Activated naive CD8-positive, alpha-beta T cell treated with anti-CD3 and anti-CD28 coated beads, Interleukin-2, amount 50 U/mL, for 16 hours (primary cell): ENCODE data around the gene DOCK11.
A peak's percentile ranks its signal among the peaks of the same experiment; 100 is the strongest.
"Not testable (repeated sequence)": the region's sequence is repeated elsewhere in the genome, so short reads cannot be mapped to it uniquely, and the experiment has no call there.

Source experiments
- DNase-seq: peaks from one replicate; pipeline ENCODE4 v3.0.0-alpha.2; 2020; ENCODE audit warnings: low read depth, low spot score

DOCK11 gene

GRCh38 chrX:118570209-118570608, 74.6 kb downstream of the DOCK11 start:
- DNase-seq = no peak

DNA sequence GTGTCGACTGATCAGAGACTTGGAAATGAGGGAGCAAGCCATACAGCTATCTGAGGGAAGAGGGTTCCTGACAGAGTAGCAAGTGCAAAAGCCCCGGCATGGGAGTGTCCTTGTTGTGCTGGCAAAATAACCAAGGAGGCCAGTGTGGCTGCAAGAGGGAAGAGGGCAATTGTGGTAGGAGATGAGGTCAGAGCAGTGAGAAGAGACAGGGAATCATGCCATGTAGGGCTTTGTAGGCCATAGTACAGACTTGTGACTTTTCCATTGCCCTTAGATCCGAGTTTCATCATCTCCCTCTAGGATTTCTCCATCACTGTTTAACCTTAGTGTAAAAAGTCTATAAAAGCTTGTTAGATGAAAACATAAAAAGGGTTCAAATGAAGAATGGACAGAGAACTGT, 76.2 kb downstream of the DOCK11 start:
- no peak for DNase-seq

DNA sequence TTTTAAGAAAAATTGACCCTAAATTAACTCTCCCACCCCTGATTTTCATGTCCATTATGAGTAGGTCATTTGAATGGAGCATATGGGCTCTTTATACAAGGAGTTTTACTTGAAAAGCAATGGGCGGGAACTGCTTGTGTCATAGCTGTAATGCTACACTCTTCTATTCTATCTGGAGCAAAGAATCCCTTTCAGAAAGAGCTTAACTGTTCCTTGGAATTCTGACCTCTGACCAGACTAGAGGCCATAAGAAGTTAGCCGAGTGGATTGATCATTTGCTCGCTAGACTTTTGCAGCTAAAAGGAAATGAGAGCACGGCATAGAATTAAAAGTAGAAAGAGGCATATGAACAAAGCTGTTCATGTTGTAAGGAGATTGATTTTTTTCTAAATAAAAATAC, 79.1 kb downstream of the DOCK11 start:
- DNase-seq = no peak

DNA sequence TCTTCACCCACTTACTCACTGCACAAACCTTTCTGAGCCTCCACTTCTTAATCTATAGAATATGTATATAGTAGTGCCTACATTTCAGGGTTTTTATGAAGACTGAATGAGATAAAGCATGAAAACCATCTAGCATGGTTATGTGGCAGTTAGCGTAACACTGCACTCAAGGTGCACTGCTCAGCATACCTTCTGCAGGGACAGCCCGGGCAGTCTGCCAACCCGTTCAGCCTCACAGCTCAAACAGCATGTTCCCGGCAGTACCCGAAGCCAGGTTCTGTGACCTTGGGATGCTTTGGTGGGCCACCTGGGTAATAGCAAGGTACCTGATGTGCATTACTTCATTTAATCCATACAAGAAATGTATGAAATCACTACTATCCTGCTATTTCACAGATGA, 81.4 kb downstream of the DOCK11 start:
- DNase-seq = no peak

- no peak for DNase-seq
These were observed 83.8 kb downstream of the DOCK11 start for GRCh38 chrX:118579417-118579816.

DNA sequence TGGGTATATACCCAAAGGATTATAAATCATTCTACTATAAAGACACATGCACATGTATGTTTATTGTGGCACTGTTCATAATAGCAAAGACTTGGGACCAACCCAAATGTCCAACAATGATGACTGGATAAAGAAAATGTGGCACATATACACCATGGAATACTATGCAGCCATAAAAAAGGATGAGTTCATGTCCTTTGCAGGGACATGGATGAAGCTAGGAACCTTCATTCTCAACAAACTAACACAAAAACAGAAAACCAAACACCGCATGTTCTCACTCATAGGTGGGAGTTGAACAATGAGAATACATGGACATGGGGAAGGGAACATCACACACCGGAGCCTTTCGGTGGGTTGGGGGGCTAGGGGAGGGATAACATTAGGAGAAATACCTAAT, 87.3 kb downstream of the DOCK11 start:
- not testable (repeated sequence) for DNase-seq

DNA sequence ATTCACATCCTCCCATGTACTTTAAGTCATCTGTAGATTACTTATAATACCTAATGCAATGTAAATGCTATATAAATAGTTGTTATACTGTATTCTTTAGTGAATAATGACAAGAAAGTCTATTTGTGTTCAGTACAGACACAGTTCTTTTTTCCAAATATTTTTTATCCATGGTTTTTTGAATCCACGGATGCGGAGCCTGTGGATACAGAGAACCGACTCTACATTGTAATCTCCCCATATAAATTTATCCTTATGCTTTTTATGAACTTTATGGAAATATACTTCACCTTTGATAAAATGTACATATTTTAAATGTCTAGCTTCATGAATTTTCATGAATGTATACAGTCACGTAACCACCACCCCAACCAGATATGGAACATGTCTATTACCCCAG, 88.2 kb downstream of the DOCK11 start:
- DNase-seq = no peak

DNA sequence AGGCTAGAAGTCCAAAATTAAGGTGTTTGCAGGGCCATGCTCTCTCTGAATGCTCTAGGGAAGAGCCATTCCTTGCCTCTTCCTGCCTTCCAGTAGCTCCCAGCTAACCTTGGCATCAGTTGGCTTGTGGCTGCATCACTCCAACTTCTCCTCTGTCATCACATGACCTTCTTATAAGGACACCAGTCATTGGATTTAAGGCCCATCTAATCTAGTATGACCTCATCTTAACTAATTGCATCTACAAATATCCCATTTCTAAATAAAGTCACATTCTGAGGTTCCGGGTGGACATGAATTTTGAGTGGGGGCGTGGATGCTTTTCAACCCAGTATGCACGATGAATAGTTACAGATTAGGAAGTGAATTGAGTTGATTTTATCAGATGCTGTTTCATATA, 89.7 kb downstream of the DOCK11 start:
- no peak for DNase-seq

DNA sequence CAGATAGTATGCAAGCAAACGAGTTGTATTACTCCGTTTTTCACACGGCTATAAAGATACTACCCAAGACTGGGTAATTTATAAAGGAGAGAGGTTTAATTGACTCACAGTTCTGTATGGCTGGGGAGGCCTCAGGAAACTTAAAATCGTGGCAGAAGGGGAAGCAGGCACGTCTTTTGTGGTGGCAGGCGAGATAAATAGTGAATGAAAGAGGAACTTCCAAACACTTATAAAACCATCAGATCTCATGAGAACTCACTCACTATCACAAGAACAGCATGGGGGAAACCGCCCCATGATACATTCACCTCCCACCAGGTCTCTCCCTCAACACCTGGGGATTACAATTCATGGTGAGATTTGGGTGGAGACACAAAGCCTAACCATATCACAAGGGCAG, 90.6 kb downstream of the DOCK11 start:
- DNase-seq = not testable (repeated sequence)

GRCh38 chrX:118588715-118589114, 93.1 kb downstream of the DOCK11 start:
- no peak for DNase-seq

DNA sequence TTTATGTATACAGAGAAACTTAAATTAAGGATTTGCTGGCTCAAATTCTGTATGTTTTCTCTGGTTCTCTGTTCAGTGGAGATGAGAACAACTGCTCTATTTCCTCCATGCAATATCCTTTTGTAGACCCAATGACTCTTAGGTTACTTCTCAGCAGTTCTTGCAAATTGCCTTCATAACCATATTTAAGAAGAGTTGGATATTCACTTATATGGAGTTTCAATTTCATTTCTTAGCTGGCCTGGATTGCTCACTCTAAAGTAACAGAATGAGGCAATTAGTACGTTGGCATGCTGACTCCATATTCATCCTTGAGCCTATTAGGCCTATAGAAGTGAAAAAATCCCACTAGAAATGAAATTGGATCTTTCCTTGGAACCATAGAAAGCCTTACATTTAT, 93.6 kb downstream of the DOCK11 start:
- no peak for DNase-seq

GRCh38 chrX:118593407-118593806, 97.8 kb downstream of the DOCK11 start:
- DNase-seq = no peak

DNA sequence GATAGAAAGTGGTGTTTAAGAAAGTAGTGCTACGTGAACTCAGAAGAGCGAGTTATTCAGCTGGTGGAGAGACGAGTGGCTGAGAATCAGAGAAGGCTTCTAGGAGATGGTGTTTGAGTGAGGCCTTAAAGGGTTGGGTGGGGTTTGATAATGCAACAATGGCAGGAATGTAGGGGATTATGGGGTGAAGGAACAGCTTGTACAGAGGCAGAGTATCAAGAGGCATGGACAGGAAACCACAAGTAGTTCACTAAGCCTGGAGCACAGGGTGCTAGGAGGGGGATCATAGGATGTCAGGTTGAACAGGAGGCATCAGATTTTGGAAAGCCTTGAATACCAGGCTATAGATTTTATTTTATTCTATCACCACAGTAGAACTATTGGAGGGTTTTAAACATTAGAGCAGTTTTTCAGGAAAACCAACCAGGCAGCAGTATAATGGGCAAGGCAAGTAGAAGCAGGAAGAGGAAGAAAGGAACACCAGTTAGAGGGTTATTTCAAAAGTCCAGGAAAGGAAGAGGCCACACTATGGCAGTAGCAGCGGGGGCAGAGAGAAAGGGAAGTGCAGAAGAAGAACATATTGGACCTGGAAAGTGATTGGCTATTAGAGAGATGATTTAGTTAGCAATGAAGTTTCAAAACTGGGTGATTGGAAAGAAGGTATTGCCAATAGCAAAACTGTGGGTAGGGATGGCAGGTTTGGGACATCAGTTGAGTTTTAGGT, 99.2 kb downstream of the DOCK11 start:
- DNase-seq = no peak

GRCh38 chrX:118595501-118596042, 100.0 kb downstream of the DOCK11 start:
- no peak for DNase-seq

- no peak for DNase-seq
These were observed 100.8 kb downstream of the DOCK11 start for GRCh38 chrX:118596390-118596789.

- DNase-seq = peak; percentile 0
These were observed 108.4 kb downstream of the DOCK11 start for GRCh38 chrX:118603981-118604380.

DNA sequence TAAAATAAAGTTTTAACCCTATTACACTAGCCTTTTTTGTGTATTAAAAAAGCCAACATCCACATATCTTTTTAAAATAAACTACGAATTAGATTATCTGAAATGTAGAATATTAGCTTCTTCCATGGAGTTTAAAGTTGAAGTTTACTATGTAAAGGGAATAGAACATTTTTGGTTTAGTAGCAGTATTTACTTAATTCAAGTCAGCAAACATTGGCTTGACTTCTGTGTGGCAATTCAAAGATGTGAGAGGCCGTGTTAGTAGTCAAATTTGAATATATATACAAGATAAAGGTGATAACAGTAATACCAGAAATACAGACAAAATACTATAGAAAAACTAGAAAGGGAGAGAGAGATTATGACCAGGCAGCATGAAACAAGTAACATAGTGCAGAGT, 116.7 kb downstream of the DOCK11 start:
- DNase-seq = no peak

DNA sequence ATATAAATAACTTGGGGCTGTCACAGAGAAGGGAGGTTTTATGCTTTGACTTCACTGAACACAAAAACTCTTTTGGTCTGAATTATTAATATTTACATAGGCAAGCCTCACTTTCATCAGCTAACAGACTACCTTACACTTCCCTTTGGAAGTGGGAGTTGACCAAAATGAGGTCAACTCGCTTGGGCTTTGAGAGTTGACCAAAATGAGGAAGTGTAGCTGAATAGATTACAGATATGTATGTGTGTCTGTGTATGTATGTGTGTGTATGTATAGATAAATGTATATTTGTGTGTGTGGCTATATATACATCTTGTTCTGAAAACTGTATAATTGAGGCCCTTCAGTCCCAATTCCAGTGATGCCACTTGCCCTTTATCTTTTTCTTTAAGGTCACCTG, 118.5 kb downstream of the DOCK11 start:
- no peak for DNase-seq

DNA sequence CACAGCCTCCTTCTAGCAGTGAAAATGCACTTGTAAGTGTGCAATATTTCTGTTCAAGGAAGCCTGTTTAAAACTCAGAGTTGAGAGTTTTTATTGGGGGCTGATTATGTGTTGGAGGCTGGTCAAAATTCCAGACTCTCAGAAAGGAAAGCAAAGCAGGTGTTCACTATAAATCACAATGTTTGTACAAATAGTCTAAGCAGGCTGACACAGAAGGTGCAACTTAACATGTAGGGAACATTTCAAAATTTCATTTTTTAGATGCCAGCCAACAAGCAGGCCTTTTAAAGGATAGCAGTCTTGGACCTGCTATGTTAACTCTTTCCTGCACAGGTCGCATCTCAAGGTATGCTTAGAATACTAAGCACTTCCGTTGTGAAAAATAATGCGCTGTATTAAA, 119.5 kb downstream of the DOCK11 start:
- DNase-seq = no peak

DNA sequence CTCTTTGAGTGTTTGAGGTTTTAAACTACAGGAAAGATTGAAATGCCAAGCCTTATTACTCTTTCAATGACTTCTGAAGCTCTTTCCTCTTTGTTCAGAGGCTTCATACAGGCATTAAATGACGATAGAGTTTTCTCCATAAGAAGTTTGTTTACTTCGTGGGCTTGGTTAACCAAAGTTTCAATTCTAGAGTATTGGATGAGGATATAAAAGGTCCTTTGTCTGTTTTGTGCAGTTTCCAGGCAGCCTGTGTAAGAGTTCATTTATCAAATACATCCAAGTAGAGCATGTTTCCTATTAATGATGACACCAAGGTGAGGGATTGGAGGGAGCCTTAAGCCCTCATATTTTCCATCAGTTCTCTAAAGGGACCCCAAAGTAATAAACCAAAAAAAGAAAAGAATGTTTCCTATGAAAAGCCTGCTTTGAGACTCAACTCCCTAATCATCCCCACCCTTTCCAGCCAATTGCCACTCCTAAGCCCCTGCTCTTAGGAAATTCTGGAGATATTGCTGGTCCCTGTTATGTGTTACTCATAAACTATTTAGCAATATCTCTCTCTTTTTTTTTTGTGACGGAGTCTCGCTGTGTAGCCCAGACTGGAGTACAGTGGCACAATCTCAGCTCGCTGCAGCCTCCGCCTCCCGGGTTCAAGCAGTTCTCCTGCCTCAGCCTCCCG, 125.6 kb downstream of the DOCK11 start:
- DNase-seq = no peak

DNA sequence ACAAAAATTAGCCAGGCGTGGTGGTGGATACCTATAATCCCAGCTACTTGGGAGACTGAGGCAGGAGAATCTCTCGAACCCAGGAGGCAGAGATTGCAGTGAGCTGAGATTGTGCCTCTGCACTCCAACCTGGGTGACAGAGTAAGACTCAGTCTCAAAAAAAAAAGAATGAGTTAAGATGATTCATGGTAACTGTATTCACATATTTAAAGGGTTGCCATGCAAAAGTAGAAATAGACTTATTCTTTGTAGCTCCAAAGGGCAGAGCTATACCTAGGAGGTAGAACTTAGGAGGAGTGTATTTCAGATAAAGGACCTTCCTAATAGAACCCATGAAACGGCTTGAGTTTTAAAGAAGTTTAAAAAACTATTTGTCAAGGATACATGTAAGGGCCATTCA, 127.4 kb downstream of the DOCK11 start:
- no peak for DNase-seq

DNA sequence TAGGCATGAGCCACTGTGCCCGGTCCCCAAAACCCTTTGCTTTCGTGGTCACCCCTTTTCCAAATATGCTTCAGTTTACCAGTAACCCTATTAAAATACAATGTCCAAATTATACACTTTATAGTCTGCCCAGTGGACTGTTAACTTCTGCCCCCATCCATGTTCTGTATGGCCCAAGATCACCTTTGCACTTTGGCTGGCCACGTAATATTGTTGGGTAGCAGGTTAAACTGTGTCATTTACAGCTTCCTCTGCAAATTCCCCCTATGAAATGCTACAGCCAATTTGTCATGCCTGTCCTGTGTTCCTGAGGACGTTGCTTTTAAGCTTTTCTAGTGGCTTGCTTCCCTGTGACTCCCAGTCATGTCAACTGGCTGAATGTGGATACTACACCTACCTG, 130.7 kb downstream of the DOCK11 start:
- no peak for DNase-seq

DNA sequence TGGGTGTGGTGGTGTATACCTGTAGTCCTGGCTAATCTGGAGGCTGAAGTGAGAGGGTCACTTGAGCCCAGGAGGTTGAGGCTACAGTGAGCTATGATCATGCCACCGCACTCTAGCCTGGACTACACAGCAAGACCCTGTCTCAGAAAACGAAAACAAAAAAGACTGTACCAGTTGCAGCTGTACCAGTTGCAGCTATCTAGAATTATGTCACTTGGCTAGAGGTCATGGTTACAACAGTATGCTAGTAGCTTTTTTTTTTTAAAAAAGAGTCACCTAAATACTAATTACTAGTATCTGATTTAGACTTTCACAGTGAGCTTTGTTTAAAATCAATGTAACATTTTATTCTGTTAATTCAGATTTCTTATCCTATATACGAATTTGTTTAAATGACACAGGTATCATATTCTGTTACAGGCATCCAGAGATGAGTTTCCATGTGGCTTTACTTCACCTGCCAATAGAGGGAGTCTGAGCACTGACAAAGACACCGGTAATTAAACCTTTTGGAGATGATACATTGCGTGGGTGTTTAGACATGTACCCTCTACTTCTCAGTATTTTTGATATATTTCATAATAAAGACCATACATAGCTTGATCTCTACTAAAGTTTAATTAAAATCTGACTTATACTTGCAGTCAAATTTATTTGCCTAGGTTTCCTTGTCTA, 131.6 kb downstream of the DOCK11 start:
- no peak for DNase-seq
